HEK293 (cell line): Measurements from ENCODE around the gene COBL.

Experiments used
- CTCF ChIA-PET: fragments of 350-600 bp; formaldehyde crosslinking; extraction: SDS; loops from one replicate; lab custom pipeline; 2021; ENCODE audit warnings: antibody characterized with exemption; lab: Yijun Ruan, JAX
- POLR2A ChIA-PET: fragments of 300-600 bp; formaldehyde crosslinking; extraction: SDS; loops from one replicate; lab custom pipeline; 2020; ENCODE audit warnings: antibody characterized with exemption, inconsistent platforms; lab: Yijun Ruan, JAX
- H3K27ac ChIP-seq: fragments of 200-500 bp; sonication (Bioruptor generic); 2 replicates; pipeline ENCODE4 v1.5.1; 2014; ENCODE audit warnings: low read depth, low read length, control low read depth, inconsistent platforms; ENCODE audit errors: extremely low read depth
- H3K36me3 ChIP-seq, 2 experiments: fragments of 200-500 bp in 1 of 2; sonication (Bioruptor generic) in 1 of 2; 1 replicate in 1 of 2; 2 replicates in 1 of 2; pipeline ENCODE4 v1.5.1; 2014 to 2017; ENCODE audit warnings: inconsistent platforms in 2 of 2, low read length in 2 of 2; ENCODE audit not compliant: control insufficient read depth in 2 of 2, insufficient read depth in 1 of 2
- H3K4me1 ChIP-seq: fragments of 200-500 bp; sonication (Bioruptor generic); 2 replicates; pipeline ENCODE4 v1.5.1; 2014; ENCODE audit warnings: mild to moderate bottlenecking, low read length, inconsistent platforms; ENCODE audit not compliant: control insufficient read depth, insufficient read depth
- H3K4me3 ChIP-seq: 2 replicates; pipeline ENCODE4 v1.5.1; 2011; ENCODE audit warnings: low read depth, mild to moderate bottlenecking, control low read depth, low read length, moderate library complexity
- H3K9me3 ChIP-seq: fragments of 200-500 bp; sonication (Bioruptor generic); 2 replicates; pipeline ENCODE4 v1.5.1; 2014; ENCODE audit warnings: low read depth, low read length, inconsistent platforms; ENCODE audit not compliant: control insufficient read depth, insufficient read depth
- ELK4 ChIP-seq: IDR thresholded peaks from 2 replicates; pipeline ENCODE4 v1.6.1; 2011; ENCODE audit warnings: mild to moderate bottlenecking, low read depth, low read length, borderline replicate concordance
- GFI1B ChIP-seq: fragments of 450-650 bp; formaldehyde crosslinking; IDR thresholded peaks from 2 replicates; pipeline ENCODE4 v1.5.1; 2016; ENCODE audit warnings: missing biosample characterization, missing genetic modification characterization
- PATZ1 ChIP-seq: fragments of 450-650 bp; formaldehyde crosslinking; IDR thresholded peaks from 2 replicates; pipeline ENCODE4 v1.5.1; 2016; ENCODE audit warnings: missing biosample characterization, missing genetic modification characterization
- YY1 ChIP-seq: fragments of 450-650 bp; formaldehyde crosslinking; IDR thresholded peaks from 2 replicates; pipeline ENCODE4 v1.5.1; 2018; ENCODE audit warnings: missing biosample characterization, missing genetic modification characterization
- ZFHX2 ChIP-seq: fragments of 450-650 bp; formaldehyde crosslinking; conservative IDR thresholded peaks from 2 replicates; pipeline ENCODE4 v1.5.1; 2016; ENCODE audit warnings: missing biosample characterization, missing genetic modification characterization
- ZIC2 ChIP-seq: fragments of 450-650 bp; formaldehyde crosslinking; IDR thresholded peaks from 2 replicates; pipeline ENCODE4 v1.5.1; 2016; ENCODE audit warnings: missing biosample characterization, missing genetic modification characterization
- ZNF121 ChIP-seq: fragments of 450-650 bp; formaldehyde crosslinking; IDR thresholded peaks from 2 replicates; pipeline ENCODE4 v1.5.1; 2016; ENCODE audit warnings: missing biosample characterization, missing genetic modification characterization
- ZNF148 ChIP-seq: fragments of 450-650 bp; formaldehyde crosslinking; IDR thresholded peaks from 2 replicates; pipeline ENCODE4 v1.5.0; 2017; ENCODE audit warnings: missing biosample characterization, missing genetic modification characterization, borderline replicate concordance
- ZNF404 ChIP-seq: fragments of 450-650 bp; formaldehyde crosslinking; IDR thresholded peaks from 2 replicates; pipeline ENCODE4 v1.5.1; 2017; ENCODE audit warnings: missing biosample characterization, missing genetic modification characterization
- ZNF449 ChIP-seq: fragments of 450-650 bp; formaldehyde crosslinking; IDR thresholded peaks from 2 replicates; pipeline ENCODE4 v1.5.1; 2017; ENCODE audit warnings: missing biosample characterization, mild to moderate bottlenecking, missing genetic modification characterization, moderate library complexity
- ZNF549 ChIP-seq: fragments of 450-650 bp; IDR thresholded peaks from 2 replicates; pipeline ENCODE4 v1.5.1; 2018; ENCODE audit warnings: missing biosample characterization, missing genetic modification characterization, mild to moderate bottlenecking, inconsistent platforms, moderate library complexity
- ZNF560 ChIP-seq: fragments of 450-650 bp; formaldehyde crosslinking; IDR thresholded peaks from 2 replicates; pipeline ENCODE4 v1.5.1; 2017; ENCODE audit warnings: missing biosample characterization, missing genetic modification characterization, borderline replicate concordance
- ZNF610 ChIP-seq: fragments of 450-650 bp; formaldehyde crosslinking; IDR thresholded peaks from 2 replicates; pipeline ENCODE4 v1.5.1; 2016; ENCODE audit warnings: missing biosample characterization, missing genetic modification characterization, borderline replicate concordance

The COBL gene

GRCh38 chr7:51237446-51238133 lies 79.0 kb downstream of the COBL start:
- no peak overlapping the region for H3K4me3 ChIP-seq
- POLR2A ChIA-PET: no interaction called here
- TF ChIP-seq ZNF610 (tag by site-specific recombination) (no peak), ZNF560 (tag by site-specific recombination) (no peak), GFI1B (no peak), YY1 (tag by site-specific recombination) (no peak), ZFHX2 (tag by site-specific recombination) (no peak)
- H3K36me3 ChIP-seq: no peaks in the 10 kb centered on the region
- no peaks in the 10 kb centered on the region for H3K9me3 ChIP-seq
- H3K27ac ChIP-seq: no peak overlapping the region
- CTCF ChIA-PET: interaction anchor here (0.6 kb wide), 1 partner anchor 151 kb away, joined by 3 read pairs; no protein-coding TSS in a partner anchor
- H3K4me1 ChIP-seq: 0 out of 2 replicates have a peak, but pooled peaks cover 5% of the 10 kb centered on the region

- Histone ChIP-seq H3K27ac (no peak overlapping the region), H3K36me3 (no peaks in the 10 kb centered on the region), H3K9me3 (no peaks in the 10 kb centered on the region), H3K4me3 (no peak overlapping the region), H3K4me1 (0 out of 2 replicates have a peak, but pooled peaks cover 5% of the 10 kb centered on the region)
- TF ChIP-seq ZNF121 (tag by site-specific recombination): no peak
- TF ChIP-seq ZNF404 (tag by site-specific recombination): no peak
- CTCF ChIA-PET: interaction anchor here (0.6 kb wide), 2 partner anchors 13 to 152 kb away, joined by 3 read pairs; no protein-coding TSS in a partner anchor
- POLR2A ChIA-PET: no interaction called here
Measured at GRCh38 chr7:51236470-51237132, 80.0 kb downstream of the COBL start.

GRCh38 chr7:51235593-51236313 lies 80.9 kb downstream of the COBL start:
- Histone ChIP-seq H3K4me3 (no peak overlapping the region), H3K36me3 (no peaks in the 10 kb centered on the region), H3K4me1 (0 out of 2 replicates have a peak, but pooled peaks cover 5% of the 10 kb centered on the region), H3K27ac (no peak overlapping the region), H3K9me3 (no peaks in the 10 kb centered on the region)
- CTCF ChIA-PET: interaction anchor here (0.6 kb wide), 1 partner anchor 12 kb away, joined by 3 read pairs; no protein-coding TSS in a partner anchor
- TF ChIP-seq ZIC2 (tag by site-specific recombination): no peak
- no peak for TF ChIP-seq ZNF449 (tag by site-specific recombination)
- TF ChIP-seq ZNF549: no peak
- TF ChIP-seq ZNF148 (tag by site-specific recombination): no peak
- TF ChIP-seq PATZ1: no peak
- no peak for TF ChIP-seq ELK4
- POLR2A ChIA-PET: no interaction called here
